ENCODE results near the gene GPD1. TPM values are rescaled to one million over a fixed set of nuclear protein-coding genes. Genes with fewer than 3 reads are reported as not detected.

Gene GPD1
- total RNA-seq, result 23.8 TPM

GRCh38 chr12:50103767-50104321, at the start of gene GPD1:
GPD1 (plus strand) TSS chr12:50104008; CDS start chr12:50104051, 43 bp downstream.

GRCh38 chr12:50057000-50057841, 46.6 kb upstream of the GPD1 start, which contains the start of gene ASIC1:
ASIC1 (plus strand) TSS chr12:50057596; CDS start chr12:50058767, 1,171 bp downstream.

GRCh38 chr12:50084775-50085614, 18.8 kb upstream of the GPD1 start, which contains the start of gene SMARCD1:
SMARCD1 (plus strand) TSS chr12:50085342; CDS start chr12:50085370, 28 bp downstream.

GRCh38 chr12:50111693-50112455, 8.1 kb downstream of the GPD1 start, which contains the start of gene COX14:
COX14 (plus strand) TSS chr12:50112236; CDS start chr12:50120044, 7,808 bp downstream.

Other genes with a start within 250 kb of the GPD1 start
- gene FAIM2, start 200.1 kb upstream of the GPD1 start, total RNA-seq, result 37.2 TPM
- gene AQP2, start 153.3 kb upstream of the GPD1 start, total RNA-seq, result not detected
- gene AQP5, start 142.1 kb upstream of the GPD1 start, total RNA-seq, result 0.63 TPM
- 0.31 TPM for gene AQP6, start 131.1 kb upstream of the GPD1 start, total RNA-seq
- gene RACGAP1, start 78.5 kb upstream of the GPD1 start, total RNA-seq, result 28.5 TPM
- gene ASIC1, start 46.4 kb upstream of the GPD1 start, total RNA-seq, result 37.6 TPM
- 105 TPM for gene SMARCD1, start 18.7 kb upstream of the GPD1 start, total RNA-seq
- gene COX14, start 8.2 kb downstream of the GPD1 start, total RNA-seq, result 10.3 TPM
- gene CERS5, start 63.4 kb downstream of the GPD1 start, total RNA-seq, result 160 TPM
- 32.2 TPM for gene LIMA1, start 179.5 kb downstream of the GPD1 start, total RNA-seq